ENCODE measurements around the gene EFNB3.

Gene EFNB3

GRCh38 chr17:7667656-7668406 lies 37.2 kb upstream of the EFNB3 start:
- no peak overlapping the region for H3K27ac ChIP-seq (replicated peaks)
- no peak overlapping the region for H3K4me3 ChIP-seq (replicated peaks; ENCODE audit: insufficient read depth, low read length)
- no peaks in the 10 kb centered on the region for H3K27me3 ChIP-seq (ENCODE audit: insufficient read depth, poor library complexity, severe bottlenecking)
- no peak for TF ChIP-seq GABPA (IDR thresholded peaks at IDR 0.05; ENCODE audit: low read depth)
- TF ChIP-seq SPI1 (IDR thresholded peaks at IDR 0.05; ENCODE audit: borderline replicate concordance, low read depth): no peak
- no peak for TF ChIP-seq CTCF (IDR thresholded peaks at IDR 0.05; ENCODE audit: insufficient read depth, low read length)
- no peak for TF ChIP-seq REST (IDR thresholded peaks at IDR 0.05; ENCODE audit: insufficient replicate concordance, low read depth)
- TF ChIP-seq POLR2AphosphoS5 (IDR thresholded peaks at IDR 0.05; ENCODE audit: low read depth): no peak
- no peak for DNase-seq (ENCODE audit: low read depth in 1 of 2, low spot score in 1 of 2)

- Histone ChIP-seq H3K4me3 (replicated peaks; ENCODE audit: insufficient read depth, low read length) (no peak overlapping the region), H3K27me3 (ENCODE audit: insufficient read depth, poor library complexity, severe bottlenecking) (no peaks in the 10 kb centered on the region), H3K27ac (replicated peaks) (no peak overlapping the region)
- no peak for DNase-seq (ENCODE audit: low read depth in 1 of 2, low spot score in 1 of 2)
- TF ChIP-seq CTCF (IDR thresholded peaks at IDR 0.05; ENCODE audit: insufficient read depth, low read length) (no peak), POLR2AphosphoS5 (IDR thresholded peaks at IDR 0.05; ENCODE audit: low read depth) (no peak), GABPA (IDR thresholded peaks at IDR 0.05; ENCODE audit: low read depth) (no peak), SPI1 (IDR thresholded peaks at IDR 0.05; ENCODE audit: borderline replicate concordance, low read depth) (no peak), REST (IDR thresholded peaks at IDR 0.05; ENCODE audit: insufficient replicate concordance, low read depth) (no peak)
These were observed 36.5 kb upstream of the EFNB3 start for GRCh38 chr17:7668482-7668881.

GRCh38 chr17:7673239-7673638 lies 31.8 kb upstream of the EFNB3 start:
- Histone ChIP-seq H3K27ac (replicated peaks) (no peak overlapping the region), H3K27me3 (ENCODE audit: insufficient read depth, poor library complexity, severe bottlenecking) (no peaks in the 10 kb centered on the region), H3K4me3 (replicated peaks; ENCODE audit: insufficient read depth, low read length) (no peak overlapping the region)
- DNase-seq (ENCODE audit: low read depth in 1 of 2, low spot score in 1 of 2): no peak
- TF ChIP-seq POLR2AphosphoS5 (IDR thresholded peaks at IDR 0.05; ENCODE audit: low read depth) (no peak), SPI1 (IDR thresholded peaks at IDR 0.05; ENCODE audit: borderline replicate concordance, low read depth) (no peak), GABPA (IDR thresholded peaks at IDR 0.05; ENCODE audit: low read depth) (no peak), REST (IDR thresholded peaks at IDR 0.05; ENCODE audit: insufficient replicate concordance, low read depth) (no peak), CTCF (IDR thresholded peaks at IDR 0.05; ENCODE audit: insufficient read depth, low read length) (no peak)
